Measurements from ENCODE around the gene SRC. TPM values are rescaled to one million over a fixed set of nuclear protein-coding genes. Genes with fewer than 3 reads are reported as not detected.

The SRC gene
- total RNA-seq, 1 donor from 2014 or later = 15.4 TPM

- H3K36me3 ChIP-seq = no peaks in the 10 kb centered on the region
- no peak overlapping the region for H2AFZ ChIP-seq (replicated peaks)
- peaks cover 38% of the 10 kb centered on the region for H3K4me1 Mint-ChIP-seq
- no peaks in the 10 kb centered on the region for H4K20me1 ChIP-seq (ENCODE audit: low read depth)
- no peaks in the 10 kb centered on the region for H3K36me3 Mint-ChIP-seq
- TF ChIP-seq EZH2phosphoT487 (IDR thresholded peaks at IDR 0.05) (no peak), EZH2 (IDR thresholded peaks at IDR 0.05) (no peak), CTCF (IDR thresholded peaks at IDR 0.05) (no peak)
- H3K9me3 ChIP-seq (ENCODE audit: low read depth) = no peaks in the 10 kb centered on the region
- H3K9me3 Mint-ChIP-seq = no peaks in the 10 kb centered on the region
- no peak for DNase-seq (ENCODE audit: low spot score)
- peaks cover 6% of the 10 kb centered on the region for H3F3A ChIP-seq (ENCODE audit: low read depth)
- no peak overlapping the region for H3K9ac ChIP-seq
- H3K4me3 Mint-ChIP-seq = no peak overlapping the region
- H3K4me1 ChIP-seq = peaks cover 22% of the 10 kb centered on the region
- H3K79me2 ChIP-seq (ENCODE audit: low read depth) = no peaks in the 10 kb centered on the region
- H3K4me3 ChIP-seq = no peak overlapping the region
- no peaks in the 10 kb centered on the region for H3K27me3 ChIP-seq
- H3K27me3 Mint-ChIP-seq (ENCODE audit: insufficient read depth, low read depth) = peaks cover 4% of the 10 kb centered on the region
- H3K4me2 ChIP-seq = no peak overlapping the region
- no peak overlapping the region for H3K27ac ChIP-seq
- H3K27ac Mint-ChIP-seq = no peak overlapping the region
These were observed 12.1 kb upstream of the SRC start for GRCh38 chr20:37333848-37334318.

- TF ChIP-seq EZH2phosphoT487 (IDR thresholded peaks at IDR 0.05) (no peak), EZH2 (IDR thresholded peaks at IDR 0.05) (no peak), CTCF (IDR thresholded peaks at IDR 0.05) (no peak)
- peaks cover 4% of the 10 kb centered on the region for H3K27me3 Mint-ChIP-seq (ENCODE audit: insufficient read depth, low read depth)
- Histone ChIP-seq H3K9ac (no peak overlapping the region), H3K4me2 (no peak overlapping the region), H3K27me3 (no peaks in the 10 kb centered on the region), H3K79me2 (ENCODE audit: low read depth) (no peaks in the 10 kb centered on the region), H2AFZ (replicated peaks) (no peak overlapping the region), H3K9me3 (ENCODE audit: low read depth) (no peaks in the 10 kb centered on the region), H4K20me1 (ENCODE audit: low read depth) (no peaks in the 10 kb centered on the region), H3K36me3 (no peaks in the 10 kb centered on the region), H3K27ac (no peak overlapping the region), H3F3A (ENCODE audit: low read depth) (peaks cover 6% of the 10 kb centered on the region), H3K4me1 (peaks cover 22% of the 10 kb centered on the region), H3K4me3 (no peak overlapping the region)
- peaks cover 40% of the 10 kb centered on the region for H3K4me1 Mint-ChIP-seq
- no peaks in the 10 kb centered on the region for H3K9me3 Mint-ChIP-seq
- no peak overlapping the region for H3K27ac Mint-ChIP-seq
- no peaks in the 10 kb centered on the region for H3K36me3 Mint-ChIP-seq
- no peak for DNase-seq (ENCODE audit: low spot score)
- no peak overlapping the region for H3K4me3 Mint-ChIP-seq
These were observed 11.5 kb upstream of the SRC start for GRCh38 chr20:37334450-37334849.

- TF ChIP-seq EZH2 (IDR thresholded peaks at IDR 0.05) (no peak), EZH2phosphoT487 (IDR thresholded peaks at IDR 0.05) (no peak), CTCF (IDR thresholded peaks at IDR 0.05) (no peak)
- Histone ChIP-seq H3K4me3 (no peak overlapping the region), H2AFZ (replicated peaks) (no peak overlapping the region), H3K4me2 (peak overlapping the region; percentile 2), H3K79me2 (ENCODE audit: low read depth) (no peaks in the 10 kb centered on the region), H3K36me3 (no peaks in the 10 kb centered on the region), H3F3A (ENCODE audit: low read depth) (peaks cover 6% of the 10 kb centered on the region), H4K20me1 (ENCODE audit: low read depth) (no peaks in the 10 kb centered on the region), H3K27me3 (no peaks in the 10 kb centered on the region), H3K27ac (no peak overlapping the region), H3K9ac (no peak overlapping the region), H3K9me3 (ENCODE audit: low read depth) (no peaks in the 10 kb centered on the region), H3K4me1 (peaks cover 22% of the 10 kb centered on the region)
- no peaks in the 10 kb centered on the region for H3K36me3 Mint-ChIP-seq
- H3K4me3 Mint-ChIP-seq = peak overlapping the region; percentile 63
- peak overlapping the region; percentile 31 for H3K27ac Mint-ChIP-seq
- H3K9me3 Mint-ChIP-seq = no peaks in the 10 kb centered on the region
- H3K27me3 Mint-ChIP-seq (ENCODE audit: insufficient read depth, low read depth) = peaks cover 10% of the 10 kb centered on the region
- no peak for DNase-seq (ENCODE audit: low spot score)
- peaks cover 47% of the 10 kb centered on the region for H3K4me1 Mint-ChIP-seq
These were observed 10.1 kb upstream of the SRC start for GRCh38 chr20:37335642-37336368.
